WTC11 (cell line): ENCODE results near the gene FHIT. TPM values are rescaled to one million over a fixed set of nuclear protein-coding genes. Genes with fewer than 3 reads are reported as not detected.

Experiments used
- ATAC-seq: fragments of 200-7000 bp; cut with Tn5 transposase; 2 replicates; pipeline ENCODE4 v1.10.0; 2021; ENCODE audit warnings: mild to moderate bottlenecking, moderate library complexity
- CTCF ChIA-PET: fragments of 300-600 bp; sonication (Branson Sonifier 250); formaldehyde crosslinking; loops from one replicate; lab custom pipeline; 2021; ENCODE audit warnings: antibody characterized with exemption; lab: Charles Lee
- POLR2A ChIA-PET: fragments of 350-600 bp; sonication (Branson Sonifier 250); formaldehyde crosslinking; loops from one replicate; lab custom pipeline; 2021; ENCODE audit warnings: antibody characterized with exemption; lab: Charles Lee
- DNase-seq: peaks from one replicate; pipeline ENCODE4 v3.0.0; 2021; ENCODE audit warnings: low spot score
- H3K27ac Mint-ChIP-seq: 2 replicates; pipeline ENCODE4 v1.8.0; 2021; ENCODE audit warnings: mixed read lengths
- H3K27me3 Mint-ChIP-seq: 2 replicates; pipeline ENCODE4 v1.8.0; 2021; ENCODE audit warnings: low read depth, mild to moderate bottlenecking, moderate library complexity, mixed read lengths
- H3K36me3 Mint-ChIP-seq: 2 replicates; pipeline ENCODE4 v1.8.0; 2021; ENCODE audit warnings: mixed read lengths
- H3K4me1 Mint-ChIP-seq: 2 replicates; pipeline ENCODE4 v1.8.0; 2022; ENCODE audit warnings: mixed read lengths
- H3K4me3 Mint-ChIP-seq: 2 replicates; pipeline ENCODE4 v1.8.0; 2021; ENCODE audit warnings: mild to moderate bottlenecking, moderate library complexity, mixed read lengths
- H3K9me3 Mint-ChIP-seq: 2 replicates; pipeline ENCODE4 v1.8.0; 2021; ENCODE audit warnings: mixed read lengths
- FOXP1 ChIP-seq: sonication (generic); formaldehyde crosslinking; IDR thresholded peaks from 2 replicates; pipeline ENCODE4 v1.8.0; 2022; ENCODE audit warnings: missing genetic modification reagents, mild to moderate bottlenecking, moderate library complexity, borderline replicate concordance
- GRHL2 ChIP-seq: fragments of 250-450 bp; sonication (Bioruptor Pico); IDR thresholded peaks from 2 replicates; pipeline ENCODE4 v1.8.0; 2022; ENCODE audit warnings: mild to moderate bottlenecking, moderate library complexity; ENCODE audit not compliant: insufficient replicate concordance, severe bottlenecking
- MXD4 ChIP-seq: fragments of 250-450 bp; sonication (Bioruptor Pico); IDR thresholded peaks from 2 replicates; pipeline ENCODE4 v1.8.0; 2021; ENCODE audit warnings: mild to moderate bottlenecking, moderate library complexity, borderline replicate concordance
- NFATC4 ChIP-seq: fragments of 250-450 bp; sonication (Bioruptor Pico); IDR thresholded peaks from 2 replicates; pipeline ENCODE4 v1.9.0; 2021; ENCODE audit warnings: mild to moderate bottlenecking
- PRRX2 ChIP-seq: fragments of 250-450 bp; sonication (Bioruptor Pico); IDR thresholded peaks from 2 replicates; pipeline ENCODE4 v1.8.0; 2021; ENCODE audit warnings: mild to moderate bottlenecking
- RELA ChIP-seq: sonication (generic); formaldehyde crosslinking; IDR thresholded peaks from 2 replicates; pipeline ENCODE4 v1.8.1; 2022; ENCODE audit warnings: missing genetic modification reagents, mild to moderate bottlenecking, borderline replicate concordance
- SMAD3 ChIP-seq: sonication (generic); formaldehyde crosslinking; IDR thresholded peaks from 2 replicates; pipeline ENCODE4 v1.8.0; 2022; ENCODE audit warnings: missing genetic modification reagents, mild to moderate bottlenecking, borderline replicate concordance
- SMAD4 ChIP-seq: sonication (generic); formaldehyde crosslinking; IDR thresholded peaks from 2 replicates; pipeline ENCODE4 v1.8.0; 2022; ENCODE audit warnings: mild to moderate bottlenecking, missing genetic modification reagents
- TEAD4 ChIP-seq: sonication (generic); formaldehyde crosslinking; IDR thresholded peaks from 2 replicates; pipeline ENCODE4 v1.8.0; 2022; ENCODE audit warnings: mild to moderate bottlenecking, missing genetic modification reagents
- total RNA-seq: library from RNA; stranded (reverse); gene quantifications from 3 replicates; pipeline ENCODE4 v1.2.3, GENCODE V29; 2021
- TF ChIP-seq, protein P1 (sequence below): fragments of 250-450 bp; sonication (Bioruptor Pico); IDR thresholded peaks from 2 replicates; pipeline ENCODE4 v1.9.0; 2021; ENCODE audit warnings: mild to moderate bottlenecking, borderline replicate concordance
- TF ChIP-seq, protein P2 (sequence below): fragments of 250-450 bp; sonication (Bioruptor Pico); IDR thresholded peaks from 2 replicates; pipeline ENCODE4 v1.9.0; 2021; ENCODE audit warnings: moderate library complexity, mild to moderate bottlenecking, inconsistent platforms, borderline replicate concordance
- TF ChIP-seq, protein P3 (sequence below): sonication (generic); formaldehyde crosslinking; IDR thresholded peaks from 2 replicates; pipeline ENCODE4 v1.8.1; 2022; ENCODE audit warnings: low read depth, mild to moderate bottlenecking, moderate library complexity, missing genetic modification reagents, borderline replicate concordance
- TF ChIP-seq, protein P4 (sequence below): sonication (generic); formaldehyde crosslinking; conservative IDR thresholded peaks from 2 replicates; pipeline ENCODE4 v1.8.1; 2022; ENCODE audit warnings: mild to moderate bottlenecking, missing genetic modification reagents
- TF ChIP-seq, protein P5 (sequence below): sonication (generic); formaldehyde crosslinking; IDR thresholded peaks from 2 replicates; pipeline ENCODE4 v1.8.0; 2022; ENCODE audit warnings: mild to moderate bottlenecking, missing genetic modification reagents
- TF ChIP-seq, protein P6 (sequence below): sonication (generic); formaldehyde crosslinking; IDR thresholded peaks from 2 replicates; pipeline ENCODE4 v1.8.0; 2023; ENCODE audit warnings: missing genetic modification reagents, mild to moderate bottlenecking, borderline replicate concordance
- TF ChIP-seq, protein P7 (sequence below): fragments of 200-600 bp; IDR thresholded peaks from 2 replicates; pipeline ENCODE4 v1.8.0; 2022; ENCODE audit warnings: antibody characterized with exemption

Gene FHIT
- total RNA-seq, 1 experiment from 2014 or later = 2.6 TPM

DNA sequence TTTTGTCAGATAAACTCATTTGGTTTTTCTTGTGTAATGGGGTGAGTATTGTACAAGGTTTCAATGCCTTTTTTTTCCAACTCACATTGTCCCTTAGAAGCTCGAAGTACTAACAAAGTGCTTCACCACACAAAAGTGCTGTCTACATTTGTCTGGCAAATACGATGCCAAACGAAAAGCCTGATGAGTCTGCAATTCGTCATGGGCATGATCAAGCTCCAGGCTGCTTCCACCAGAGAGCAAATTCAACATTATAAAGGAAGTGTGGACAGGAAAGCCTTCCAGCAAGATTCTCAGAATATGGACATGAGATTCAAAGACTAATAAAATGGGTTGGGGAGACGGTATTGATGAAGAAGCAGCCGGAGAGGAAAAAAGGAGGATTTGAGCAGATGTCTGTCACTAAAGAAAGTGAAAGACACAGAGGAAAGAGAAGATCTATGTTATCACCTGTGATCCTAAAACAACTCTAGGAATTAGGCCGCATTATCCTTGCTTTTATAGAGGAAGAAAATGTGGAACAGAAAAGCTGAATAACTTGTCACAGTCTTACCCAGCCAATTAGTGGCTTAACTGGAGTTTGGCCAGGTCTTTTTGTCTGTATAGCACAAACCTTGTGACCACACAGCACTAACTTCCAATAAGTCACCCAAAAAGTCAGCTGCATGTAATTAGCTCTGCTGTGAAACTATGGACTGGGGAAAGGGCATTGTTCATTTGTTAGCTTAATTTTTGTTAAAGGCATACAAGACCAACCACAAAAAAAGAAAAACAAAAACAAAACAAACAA is 494.8 kb downstream of the FHIT start (continued):
- TF ChIP-seq, protein P1, sequence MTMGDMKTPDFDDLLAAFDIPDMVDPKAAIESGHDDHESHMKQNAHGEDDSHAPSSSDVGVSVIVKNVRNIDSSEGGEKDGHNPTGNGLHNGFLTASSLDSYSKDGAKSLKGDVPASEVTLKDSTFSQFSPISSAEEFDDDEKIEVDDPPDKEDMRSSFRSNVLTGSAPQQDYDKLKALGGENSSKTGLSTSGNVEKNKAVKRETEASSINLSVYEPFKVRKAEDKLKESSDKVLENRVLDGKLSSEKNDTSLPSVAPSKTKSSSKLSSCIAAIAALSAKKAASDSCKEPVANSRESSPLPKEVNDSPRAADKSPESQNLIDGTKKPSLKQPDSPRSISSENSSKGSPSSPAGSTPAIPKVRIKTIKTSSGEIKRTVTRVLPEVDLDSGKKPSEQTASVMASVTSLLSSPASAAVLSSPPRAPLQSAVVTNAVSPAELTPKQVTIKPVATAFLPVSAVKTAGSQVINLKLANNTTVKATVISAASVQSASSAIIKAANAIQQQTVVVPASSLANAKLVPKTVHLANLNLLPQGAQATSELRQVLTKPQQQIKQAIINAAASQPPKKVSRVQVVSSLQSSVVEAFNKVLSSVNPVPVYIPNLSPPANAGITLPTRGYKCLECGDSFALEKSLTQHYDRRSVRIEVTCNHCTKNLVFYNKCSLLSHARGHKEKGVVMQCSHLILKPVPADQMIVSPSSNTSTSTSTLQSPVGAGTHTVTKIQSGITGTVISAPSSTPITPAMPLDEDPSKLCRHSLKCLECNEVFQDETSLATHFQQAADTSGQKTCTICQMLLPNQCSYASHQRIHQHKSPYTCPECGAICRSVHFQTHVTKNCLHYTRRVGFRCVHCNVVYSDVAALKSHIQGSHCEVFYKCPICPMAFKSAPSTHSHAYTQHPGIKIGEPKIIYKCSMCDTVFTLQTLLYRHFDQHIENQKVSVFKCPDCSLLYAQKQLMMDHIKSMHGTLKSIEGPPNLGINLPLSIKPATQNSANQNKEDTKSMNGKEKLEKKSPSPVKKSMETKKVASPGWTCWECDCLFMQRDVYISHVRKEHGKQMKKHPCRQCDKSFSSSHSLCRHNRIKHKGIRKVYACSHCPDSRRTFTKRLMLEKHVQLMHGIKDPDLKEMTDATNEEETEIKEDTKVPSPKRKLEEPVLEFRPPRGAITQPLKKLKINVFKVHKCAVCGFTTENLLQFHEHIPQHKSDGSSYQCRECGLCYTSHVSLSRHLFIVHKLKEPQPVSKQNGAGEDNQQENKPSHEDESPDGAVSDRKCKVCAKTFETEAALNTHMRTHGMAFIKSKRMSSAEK (CRISPR knock-in tag) = no peak
- no peak for TF ChIP-seq NFATC4 (CRISPR knock-in tag)
- TF ChIP-seq, protein P2, sequence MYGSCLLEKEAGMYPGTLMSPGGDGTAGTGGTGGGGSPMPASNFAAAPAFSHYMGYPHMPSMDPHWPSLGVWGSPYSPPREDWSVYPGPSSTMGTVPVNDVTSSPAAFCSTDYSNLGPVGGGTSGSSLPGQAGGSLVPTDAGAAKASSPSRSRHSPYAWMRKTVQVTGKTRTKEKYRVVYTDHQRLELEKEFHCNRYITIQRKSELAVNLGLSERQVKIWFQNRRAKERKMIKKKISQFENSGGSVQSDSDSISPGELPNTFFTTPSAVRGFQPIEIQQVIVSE (CRISPR knock-in tag) = no peak
- no peak for TF ChIP-seq SMAD4 (CRISPR knock-in tag)
- TF ChIP-seq MXD4 (CRISPR knock-in tag) = no peak
- no peak for TF ChIP-seq TEAD4 (CRISPR knock-in tag)
- TF ChIP-seq SMAD3 (CRISPR knock-in tag) = no peak
- no peak for TF ChIP-seq GRHL2 (CRISPR knock-in tag)
- TF ChIP-seq PRRX2 (CRISPR knock-in tag) = no peak
- no peak for TF ChIP-seq FOXP1 (CRISPR knock-in tag)
- TF ChIP-seq, protein P3, sequence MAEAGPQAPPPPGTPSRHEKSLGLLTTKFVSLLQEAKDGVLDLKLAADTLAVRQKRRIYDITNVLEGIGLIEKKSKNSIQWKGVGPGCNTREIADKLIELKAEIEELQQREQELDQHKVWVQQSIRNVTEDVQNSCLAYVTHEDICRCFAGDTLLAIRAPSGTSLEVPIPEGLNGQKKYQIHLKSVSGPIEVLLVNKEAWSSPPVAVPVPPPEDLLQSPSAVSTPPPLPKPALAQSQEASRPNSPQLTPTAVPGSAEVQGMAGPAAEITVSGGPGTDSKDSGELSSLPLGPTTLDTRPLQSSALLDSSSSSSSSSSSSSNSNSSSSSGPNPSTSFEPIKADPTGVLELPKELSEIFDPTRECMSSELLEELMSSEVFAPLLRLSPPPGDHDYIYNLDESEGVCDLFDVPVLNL (CRISPR knock-in tag) = no peak

DNA sequence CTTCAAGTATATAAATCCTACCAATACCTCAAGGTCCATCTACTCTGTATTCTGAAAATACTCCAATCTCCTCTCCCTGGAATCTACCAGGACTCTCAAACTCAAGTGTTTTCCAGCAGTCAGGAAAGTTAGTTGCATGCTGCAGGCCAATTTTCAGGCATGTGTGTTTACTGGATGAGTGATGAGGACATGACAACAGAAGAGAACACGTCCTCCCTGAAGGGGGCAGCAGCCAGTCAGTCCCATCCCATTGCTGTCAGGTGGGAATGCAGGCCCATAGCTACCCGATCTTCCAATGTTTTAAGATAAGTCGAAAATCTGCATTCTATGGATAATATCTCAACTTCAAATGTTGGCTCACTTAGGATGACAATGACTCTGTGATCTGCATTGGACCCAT is 496.2 kb downstream of the FHIT start:
- H3K4me3 Mint-ChIP-seq = no peak overlapping the region
- ChIA-PET POLR2A (no interaction called here), CTCF (interaction anchor here (0.6 to 1.7 kb wide), 41 partner anchors 8 to 809 kb away, joined by 3 to 28 read pairs (median 4); no protein-coding TSS in a partner anchor)
- ATAC-seq = peak; percentile 96
- peak; percentile 71 for DNase-seq
- TF ChIP-seq, protein P4, sequence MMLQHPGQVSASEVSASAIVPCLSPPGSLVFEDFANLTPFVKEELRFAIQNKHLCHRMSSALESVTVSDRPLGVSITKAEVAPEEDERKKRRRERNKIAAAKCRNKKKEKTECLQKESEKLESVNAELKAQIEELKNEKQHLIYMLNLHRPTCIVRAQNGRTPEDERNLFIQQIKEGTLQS (CRISPR knock-in tag) = no peak
- TF ChIP-seq, protein P5, sequence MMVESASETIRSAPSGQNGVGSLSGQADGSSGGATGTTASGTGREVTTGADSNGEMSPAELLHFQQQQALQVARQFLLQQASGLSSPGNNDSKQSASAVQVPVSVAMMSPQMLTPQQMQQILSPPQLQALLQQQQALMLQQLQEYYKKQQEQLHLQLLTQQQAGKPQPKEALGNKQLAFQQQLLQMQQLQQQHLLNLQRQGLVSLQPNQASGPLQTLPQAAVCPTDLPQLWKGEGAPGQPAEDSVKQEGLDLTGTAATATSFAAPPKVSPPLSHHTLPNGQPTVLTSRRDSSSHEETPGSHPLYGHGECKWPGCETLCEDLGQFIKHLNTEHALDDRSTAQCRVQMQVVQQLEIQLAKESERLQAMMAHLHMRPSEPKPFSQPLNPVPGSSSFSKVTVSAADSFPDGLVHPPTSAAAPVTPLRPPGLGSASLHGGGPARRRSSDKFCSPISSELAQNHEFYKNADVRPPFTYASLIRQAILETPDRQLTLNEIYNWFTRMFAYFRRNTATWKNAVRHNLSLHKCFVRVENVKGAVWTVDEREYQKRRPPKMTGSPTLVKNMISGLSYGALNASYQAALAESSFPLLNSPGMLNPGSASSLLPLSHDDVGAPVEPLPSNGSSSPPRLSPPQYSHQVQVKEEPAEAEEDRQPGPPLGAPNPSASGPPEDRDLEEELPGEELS (CRISPR knock-in tag) = peak; percentile 18; the same call in 1 of the 2 replicates
- TF ChIP-seq, protein P6, sequence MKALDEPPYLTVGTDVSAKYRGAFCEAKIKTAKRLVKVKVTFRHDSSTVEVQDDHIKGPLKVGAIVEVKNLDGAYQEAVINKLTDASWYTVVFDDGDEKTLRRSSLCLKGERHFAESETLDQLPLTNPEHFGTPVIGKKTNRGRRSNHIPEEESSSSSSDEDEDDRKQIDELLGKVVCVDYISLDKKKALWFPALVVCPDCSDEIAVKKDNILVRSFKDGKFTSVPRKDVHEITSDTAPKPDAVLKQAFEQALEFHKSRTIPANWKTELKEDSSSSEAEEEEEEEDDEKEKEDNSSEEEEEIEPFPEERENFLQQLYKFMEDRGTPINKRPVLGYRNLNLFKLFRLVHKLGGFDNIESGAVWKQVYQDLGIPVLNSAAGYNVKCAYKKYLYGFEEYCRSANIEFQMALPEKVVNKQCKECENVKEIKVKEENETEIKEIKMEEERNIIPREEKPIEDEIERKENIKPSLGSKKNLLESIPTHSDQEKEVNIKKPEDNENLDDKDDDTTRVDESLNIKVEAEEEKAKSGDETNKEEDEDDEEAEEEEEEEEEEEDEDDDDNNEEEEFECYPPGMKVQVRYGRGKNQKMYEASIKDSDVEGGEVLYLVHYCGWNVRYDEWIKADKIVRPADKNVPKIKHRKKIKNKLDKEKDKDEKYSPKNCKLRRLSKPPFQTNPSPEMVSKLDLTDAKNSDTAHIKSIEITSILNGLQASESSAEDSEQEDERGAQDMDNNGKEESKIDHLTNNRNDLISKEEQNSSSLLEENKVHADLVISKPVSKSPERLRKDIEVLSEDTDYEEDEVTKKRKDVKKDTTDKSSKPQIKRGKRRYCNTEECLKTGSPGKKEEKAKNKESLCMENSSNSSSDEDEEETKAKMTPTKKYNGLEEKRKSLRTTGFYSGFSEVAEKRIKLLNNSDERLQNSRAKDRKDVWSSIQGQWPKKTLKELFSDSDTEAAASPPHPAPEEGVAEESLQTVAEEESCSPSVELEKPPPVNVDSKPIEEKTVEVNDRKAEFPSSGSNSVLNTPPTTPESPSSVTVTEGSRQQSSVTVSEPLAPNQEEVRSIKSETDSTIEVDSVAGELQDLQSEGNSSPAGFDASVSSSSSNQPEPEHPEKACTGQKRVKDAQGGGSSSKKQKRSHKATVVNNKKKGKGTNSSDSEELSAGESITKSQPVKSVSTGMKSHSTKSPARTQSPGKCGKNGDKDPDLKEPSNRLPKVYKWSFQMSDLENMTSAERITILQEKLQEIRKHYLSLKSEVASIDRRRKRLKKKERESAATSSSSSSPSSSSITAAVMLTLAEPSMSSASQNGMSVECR = no peak
- TF ChIP-seq, protein P7, sequence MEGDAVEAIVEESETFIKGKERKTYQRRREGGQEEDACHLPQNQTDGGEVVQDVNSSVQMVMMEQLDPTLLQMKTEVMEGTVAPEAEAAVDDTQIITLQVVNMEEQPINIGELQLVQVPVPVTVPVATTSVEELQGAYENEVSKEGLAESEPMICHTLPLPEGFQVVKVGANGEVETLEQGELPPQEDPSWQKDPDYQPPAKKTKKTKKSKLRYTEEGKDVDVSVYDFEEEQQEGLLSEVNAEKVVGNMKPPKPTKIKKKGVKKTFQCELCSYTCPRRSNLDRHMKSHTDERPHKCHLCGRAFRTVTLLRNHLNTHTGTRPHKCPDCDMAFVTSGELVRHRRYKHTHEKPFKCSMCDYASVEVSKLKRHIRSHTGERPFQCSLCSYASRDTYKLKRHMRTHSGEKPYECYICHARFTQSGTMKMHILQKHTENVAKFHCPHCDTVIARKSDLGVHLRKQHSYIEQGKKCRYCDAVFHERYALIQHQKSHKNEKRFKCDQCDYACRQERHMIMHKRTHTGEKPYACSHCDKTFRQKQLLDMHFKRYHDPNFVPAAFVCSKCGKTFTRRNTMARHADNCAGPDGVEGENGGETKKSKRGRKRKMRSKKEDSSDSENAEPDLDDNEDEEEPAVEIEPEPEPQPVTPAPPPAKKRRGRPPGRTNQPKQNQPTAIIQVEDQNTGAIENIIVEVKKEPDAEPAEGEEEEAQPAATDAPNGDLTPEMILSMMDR = peak; percentile 43
- TF ChIP-seq RELA (CRISPR knock-in tag) = no peak
- peaks cover 2% of the 10 kb centered on the region; the same call in 1 of the 2 replicates for H3K27me3 Mint-ChIP-seq
- peaks cover 30% of the 10 kb centered on the region for H3K36me3 Mint-ChIP-seq
- peaks cover 43% of the 10 kb centered on the region for H3K4me1 Mint-ChIP-seq
- peaks cover 34% of the 10 kb centered on the region for H3K9me3 Mint-ChIP-seq
- H3K27ac Mint-ChIP-seq = no peak overlapping the region
